NAMALWA (cell line): Measurements from ENCODE around the gene MATN4.

Experiments
- DNase-seq: peaks from one replicate; pipeline ENCODE4 v3.0.0-alpha.2; 2015; ENCODE audit warnings: low spot score

Gene MATN4

DNA sequence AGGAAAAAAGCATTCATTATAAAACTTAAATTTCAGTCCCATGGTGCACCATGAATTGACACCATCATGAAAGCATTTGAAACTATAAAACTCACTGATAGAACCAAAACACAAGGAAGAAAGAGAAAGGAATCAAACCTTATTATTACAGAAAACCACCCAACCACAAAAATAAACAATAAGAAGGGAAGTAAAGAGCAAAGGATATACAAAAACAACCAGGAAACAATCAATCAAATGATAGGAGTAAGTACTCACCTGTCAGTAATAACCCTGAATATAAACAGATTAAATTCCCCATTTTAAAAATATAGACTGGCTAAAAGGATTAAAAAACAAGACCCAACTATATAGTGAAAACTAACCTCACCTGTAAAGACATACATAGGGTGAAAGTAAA, 59.5 kb downstream of the MATN4 start:
- DNase-seq = no peak

DNA sequence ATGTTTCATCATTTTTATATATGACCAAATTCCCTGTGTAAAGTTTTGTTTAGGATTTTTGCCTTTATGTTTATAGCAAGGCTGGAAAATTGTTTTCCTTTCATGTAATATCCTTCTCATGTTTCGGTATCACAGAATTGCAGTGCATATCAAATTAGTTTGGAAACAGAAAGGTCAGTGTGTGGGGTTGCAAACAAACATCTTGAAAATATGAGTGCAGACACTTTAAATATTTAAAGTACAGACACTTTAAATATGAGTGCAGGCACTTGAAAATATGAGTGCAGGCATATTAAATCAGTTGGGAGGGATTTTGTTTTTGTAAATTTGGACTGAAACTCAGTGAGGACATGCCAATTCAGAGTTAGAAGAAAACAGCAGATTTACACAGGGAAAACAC, 60.2 kb downstream of the MATN4 start:
- no peak for DNase-seq

- no peak for DNase-seq
Observed at GRCh38 chr20:45246109-45246508, 62.0 kb downstream of the MATN4 start.
